Hepatocyte (in vitro differentiated cells): ENCODE data around the gene MAPK8IP2.
"Not testable (repeated sequence)": the region's sequence is repeated elsewhere in the genome, so short reads cannot be mapped to it uniquely, and the experiment has no call there.

Source experiments
- EZH2 ChIP-seq: fragments of 200-600 bp; sonication (generic); IDR thresholded peaks from 2 replicates; pipeline ENCODE4 v1.6.1; 2016; ENCODE audit warnings: antibody characterized with exemption, mild to moderate bottlenecking, borderline replicate concordance
- EZH2phosphoT487 ChIP-seq: fragments of 200-600 bp; sonication (generic); IDR thresholded peaks from one replicate; pipeline ENCODE4 v1.6.1; 2018; ENCODE audit warnings: antibody characterized with exemption, mild to moderate bottlenecking, low read depth, moderate library complexity; ENCODE audit not compliant: unreplicated experiment, severe bottlenecking
- TF ChIP-seq, protein P1 (sequence below): fragments of 200-600 bp; sonication (generic); IDR thresholded peaks from 2 replicates; pipeline ENCODE4 v1.5.1; 2016; ENCODE audit warnings: antibody characterized with exemption, mild to moderate bottlenecking; ENCODE audit not compliant: poor library complexity

DNA sequence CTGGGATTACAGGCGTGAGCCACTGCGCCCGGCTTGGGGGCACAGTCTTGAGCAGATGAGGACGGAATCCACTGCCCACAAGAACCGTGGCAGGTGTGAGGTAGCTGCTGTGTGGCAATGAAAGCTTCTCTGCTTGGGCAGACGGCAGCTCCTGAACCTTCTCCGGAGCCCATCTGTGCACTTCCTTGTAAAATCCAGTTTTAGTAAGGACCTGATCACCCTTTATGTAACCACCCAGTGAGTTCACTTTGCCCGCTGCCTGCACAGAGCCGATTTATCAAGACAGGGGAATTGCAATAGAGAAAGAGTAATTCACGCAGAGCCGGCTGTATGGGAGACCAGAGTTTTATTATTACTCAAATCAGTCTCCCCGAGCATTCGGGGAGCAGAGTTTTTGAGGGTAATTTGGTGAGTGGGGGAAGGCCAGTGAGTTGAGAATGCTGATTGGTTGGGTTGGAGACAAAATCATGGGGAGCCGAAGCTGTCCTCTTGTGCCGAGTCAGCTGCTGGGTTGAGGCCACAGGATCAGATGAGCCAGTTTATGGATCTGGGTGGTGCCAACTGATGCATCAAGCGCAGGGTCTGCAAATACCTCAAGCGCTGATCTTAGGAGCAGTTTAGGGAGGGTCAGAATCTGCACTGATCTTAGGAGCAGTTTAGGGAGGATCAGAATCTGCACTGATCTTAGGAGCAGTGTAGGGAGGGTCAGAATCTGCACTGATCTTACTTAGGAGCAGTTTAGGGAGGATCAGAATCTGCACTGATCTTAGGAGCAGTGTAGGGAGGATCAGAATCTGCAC is 42.6 kb downstream of the MAPK8IP2 start:
- not testable (repeated sequence) for TF ChIP-seq EZH2, EZH2phosphoT487
- TF ChIP-seq, protein P1, sequence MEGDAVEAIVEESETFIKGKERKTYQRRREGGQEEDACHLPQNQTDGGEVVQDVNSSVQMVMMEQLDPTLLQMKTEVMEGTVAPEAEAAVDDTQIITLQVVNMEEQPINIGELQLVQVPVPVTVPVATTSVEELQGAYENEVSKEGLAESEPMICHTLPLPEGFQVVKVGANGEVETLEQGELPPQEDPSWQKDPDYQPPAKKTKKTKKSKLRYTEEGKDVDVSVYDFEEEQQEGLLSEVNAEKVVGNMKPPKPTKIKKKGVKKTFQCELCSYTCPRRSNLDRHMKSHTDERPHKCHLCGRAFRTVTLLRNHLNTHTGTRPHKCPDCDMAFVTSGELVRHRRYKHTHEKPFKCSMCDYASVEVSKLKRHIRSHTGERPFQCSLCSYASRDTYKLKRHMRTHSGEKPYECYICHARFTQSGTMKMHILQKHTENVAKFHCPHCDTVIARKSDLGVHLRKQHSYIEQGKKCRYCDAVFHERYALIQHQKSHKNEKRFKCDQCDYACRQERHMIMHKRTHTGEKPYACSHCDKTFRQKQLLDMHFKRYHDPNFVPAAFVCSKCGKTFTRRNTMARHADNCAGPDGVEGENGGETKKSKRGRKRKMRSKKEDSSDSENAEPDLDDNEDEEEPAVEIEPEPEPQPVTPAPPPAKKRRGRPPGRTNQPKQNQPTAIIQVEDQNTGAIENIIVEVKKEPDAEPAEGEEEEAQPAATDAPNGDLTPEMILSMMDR = not testable (repeated sequence)
